K562 treated with DMSO at 1 percent for 24 hours (cell line): Measurements from ENCODE around the gene CD2BP2. TPM values are rescaled to one million over a fixed set of nuclear protein-coding genes. Genes with fewer than 3 reads are reported as not detected.

Experiments used
- total RNA-seq: library from RNA; unstranded; fragments of 300-600 nt; gene quantifications from 2 replicates; pipeline ENCODE4 v1.2.3, GENCODE V29; 2022; ENCODE audit warnings: low read depth; ENCODE audit not compliant: insufficient read depth

The CD2BP2 gene
- total RNA-seq: 40.1 and 42.1 TPM in 2 replicates

GRCh38 chr16:30355144-30355953, at the start of gene CD2BP2:
CD2BP2 (minus strand) TSS chr16:30355308; CDS start chr16:30354681, 627 bp downstream.

GRCh38 chr16:30395155-30395991, 40.3 kb upstream of the CD2BP2 start, which contains the start of gene ZNF48:
ZNF48 (plus strand) TSS chr16:30395420; CDS start chr16:30395795, 375 bp downstream.

GRCh38 chr16:30382111-30382881, 27.2 kb upstream of the CD2BP2 start, which contains the start of gene SEPTIN1:
SEPTIN1 (minus strand) TSS chr16:30382561; CDS start chr16:30382542, 19 bp downstream.

GRCh38 chr16:30374538-30374937, 19.4 kb upstream of the CD2BP2 start, which contains the start of gene MYL11:
MYL11 (plus strand) TSS chr16:30374802; CDS start chr16:30374858, 56 bp downstream.

GRCh38 chr16:30370456-30371247, 15.5 kb upstream of the CD2BP2 start, which contains the start of gene TBC1D10B:
TBC1D10B (minus strand) TSS chr16:30370494; CDS start chr16:30370183, 311 bp downstream.

Other genes starting within 250 kb of the CD2BP2 start
- gene GDPD3, start 241.8 kb downstream of the CD2BP2 start, total RNA-seq: 1.1 and 2.0 TPM in 2 replicates
- gene MAPK3, start 232.1 kb downstream of the CD2BP2 start, total RNA-seq: 68.6 and 68.7 TPM in 2 replicates
- 61.6 and 77.8 TPM in 2 replicates for gene CORO1A, start 171.7 kb downstream of the CD2BP2 start, total RNA-seq
- 55.1 and 63.9 TPM in 2 replicates for gene BOLA2B, start 161.6 kb downstream of the CD2BP2 start, total RNA-seq
- gene SLX1A, start 161.4 kb downstream of the CD2BP2 start, total RNA-seq: 90.4 and 95.5 TPM in 2 replicates
- gene SULT1A3, start 156.1 kb downstream of the CD2BP2 start, total RNA-seq: 4.1 TPM in 1 of 2 replicates, not detected in the other
- 0.41 and 1.0 TPM in 2 replicates for gene NPIPB13, start 106.8 kb downstream of the CD2BP2 start, total RNA-seq
- 78.2 and 80.1 TPM in 2 replicates for gene TBC1D10B, start 15.2 kb upstream of the CD2BP2 start, total RNA-seq
- 0.90 TPM in 1 of 2 replicates, not detected in the other for gene MYL11, start 19.5 kb upstream of the CD2BP2 start, total RNA-seq
- gene SEPTIN1, start 27.3 kb upstream of the CD2BP2 start, total RNA-seq: 2.6 TPM in 2 replicates
- 11.8 and 12.2 TPM in 2 replicates for gene ZNF48, start 40.1 kb upstream of the CD2BP2 start, total RNA-seq
- gene ZNF771, start 52.3 kb upstream of the CD2BP2 start, total RNA-seq: 22.0 and 26.2 TPM in 2 replicates
- gene DCTPP1, start 74.7 kb upstream of the CD2BP2 start, total RNA-seq: 66.8 and 67.1 TPM in 2 replicates
- gene SEPHS2, start 90.6 kb upstream of the CD2BP2 start, total RNA-seq: 88.1 and 90.4 TPM in 2 replicates
- not detected in 2 replicates for gene ITGAL, start 117.4 kb upstream of the CD2BP2 start, total RNA-seq
- 79.0 and 80.1 TPM in 2 replicates for gene ZNF768, start 171.3 kb upstream of the CD2BP2 start, total RNA-seq
- gene ZNF747, start 179.6 kb upstream of the CD2BP2 start, total RNA-seq: 4.0 and 5.9 TPM in 2 replicates
- 11.6 and 14.7 TPM in 2 replicates for gene ZNF764, start 203.1 kb upstream of the CD2BP2 start, total RNA-seq
- 11.1 and 12.9 TPM in 2 replicates for gene ZNF688, start 216.4 kb upstream of the CD2BP2 start, total RNA-seq
- 4.4 and 5.6 TPM in 2 replicates for gene ZNF785, start 230.4 kb upstream of the CD2BP2 start, total RNA-seq